ENCODE measurements around the gene SLC22A1. TPM values are rescaled to one million over a fixed set of nuclear protein-coding genes. Genes with fewer than 3 reads are reported as not detected.
A peak's percentile ranks its signal among the peaks of the same experiment; 100 is the strongest.

The SLC22A1 gene
- total RNA-seq, 1 donor from 2014 or later: 0.27 TPM

DNA sequence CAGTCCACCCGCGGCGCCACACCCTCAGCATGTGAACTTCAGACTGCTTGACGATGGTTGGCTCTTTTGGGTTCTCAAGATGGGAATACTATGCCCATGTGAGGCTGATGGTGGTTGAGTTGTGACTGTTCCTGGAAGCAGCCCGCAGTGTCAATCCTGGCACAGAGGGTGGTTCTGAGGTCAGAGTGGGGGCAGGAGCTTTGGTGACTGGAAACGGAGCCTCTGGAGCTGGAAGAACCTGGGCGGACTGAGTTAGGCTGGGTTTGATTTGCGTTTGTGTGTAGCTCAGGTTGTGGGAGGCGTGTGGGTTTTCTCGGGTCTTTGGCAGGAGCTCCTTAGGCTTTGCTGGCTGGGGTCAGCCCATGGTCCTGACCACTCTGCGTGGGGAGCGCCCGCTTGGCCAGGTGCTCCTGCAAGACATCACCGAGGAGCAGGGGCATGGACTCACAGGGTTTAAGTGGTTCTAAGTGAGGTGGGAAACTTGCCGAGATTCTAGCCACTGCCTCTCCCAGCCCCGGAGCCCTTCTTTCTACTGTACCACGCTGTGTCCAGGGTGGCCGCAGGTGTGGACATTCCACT lies 37.3 kb upstream of the SLC22A1 start:
- TF ChIP-seq, protein P1, sequence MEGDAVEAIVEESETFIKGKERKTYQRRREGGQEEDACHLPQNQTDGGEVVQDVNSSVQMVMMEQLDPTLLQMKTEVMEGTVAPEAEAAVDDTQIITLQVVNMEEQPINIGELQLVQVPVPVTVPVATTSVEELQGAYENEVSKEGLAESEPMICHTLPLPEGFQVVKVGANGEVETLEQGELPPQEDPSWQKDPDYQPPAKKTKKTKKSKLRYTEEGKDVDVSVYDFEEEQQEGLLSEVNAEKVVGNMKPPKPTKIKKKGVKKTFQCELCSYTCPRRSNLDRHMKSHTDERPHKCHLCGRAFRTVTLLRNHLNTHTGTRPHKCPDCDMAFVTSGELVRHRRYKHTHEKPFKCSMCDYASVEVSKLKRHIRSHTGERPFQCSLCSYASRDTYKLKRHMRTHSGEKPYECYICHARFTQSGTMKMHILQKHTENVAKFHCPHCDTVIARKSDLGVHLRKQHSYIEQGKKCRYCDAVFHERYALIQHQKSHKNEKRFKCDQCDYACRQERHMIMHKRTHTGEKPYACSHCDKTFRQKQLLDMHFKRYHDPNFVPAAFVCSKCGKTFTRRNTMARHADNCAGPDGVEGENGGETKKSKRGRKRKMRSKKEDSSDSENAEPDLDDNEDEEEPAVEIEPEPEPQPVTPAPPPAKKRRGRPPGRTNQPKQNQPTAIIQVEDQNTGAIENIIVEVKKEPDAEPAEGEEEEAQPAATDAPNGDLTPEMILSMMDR (IDR thresholded peaks at IDR 0.05; ENCODE audit: borderline replicate concordance): no peak
- H3K4me3 ChIP-seq: no peak overlapping the region
- no peak for DNase-seq
- H3K9me3 ChIP-seq (replicated peaks): no peaks in the 10 kb centered on the region
- intact Hi-C loops (cut with micrococcal nuclease): no loop called here
- no peak overlapping the region for H3K27ac ChIP-seq (replicated peaks)
- peaks cover 8% of the 10 kb centered on the region for H3K4me1 ChIP-seq
- H3K36me3 ChIP-seq: peaks cover 100% of the 10 kb centered on the region
- H3K27me3 ChIP-seq (ENCODE audit: low read depth): no peaks in the 10 kb centered on the region

DNA sequence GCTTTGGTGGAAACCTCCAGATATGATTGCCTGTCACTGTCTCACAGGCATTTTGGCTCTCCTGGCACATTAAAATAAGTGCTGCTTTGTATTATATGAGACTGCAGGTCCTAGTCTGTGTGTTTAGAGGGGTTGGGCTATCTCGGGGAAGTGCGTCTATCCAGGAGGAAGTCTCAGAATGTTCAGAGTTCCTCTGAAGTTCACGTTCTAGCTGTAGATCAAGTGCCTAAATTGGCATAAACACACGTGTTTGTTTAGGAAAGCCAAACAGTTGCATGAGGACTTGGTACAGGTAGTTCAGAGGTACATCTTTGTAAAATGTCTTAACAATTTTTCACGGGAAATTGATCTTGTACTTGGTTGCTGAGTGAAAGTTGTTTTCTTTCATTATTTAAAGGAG lies 36.4 kb upstream of the SLC22A1 start:
- intact Hi-C loops (cut with micrococcal nuclease): no loop called here
- TF ChIP-seq, protein P1 (IDR thresholded peaks at IDR 0.05; ENCODE audit: borderline replicate concordance): no peak
- no peak for DNase-seq

DNA sequence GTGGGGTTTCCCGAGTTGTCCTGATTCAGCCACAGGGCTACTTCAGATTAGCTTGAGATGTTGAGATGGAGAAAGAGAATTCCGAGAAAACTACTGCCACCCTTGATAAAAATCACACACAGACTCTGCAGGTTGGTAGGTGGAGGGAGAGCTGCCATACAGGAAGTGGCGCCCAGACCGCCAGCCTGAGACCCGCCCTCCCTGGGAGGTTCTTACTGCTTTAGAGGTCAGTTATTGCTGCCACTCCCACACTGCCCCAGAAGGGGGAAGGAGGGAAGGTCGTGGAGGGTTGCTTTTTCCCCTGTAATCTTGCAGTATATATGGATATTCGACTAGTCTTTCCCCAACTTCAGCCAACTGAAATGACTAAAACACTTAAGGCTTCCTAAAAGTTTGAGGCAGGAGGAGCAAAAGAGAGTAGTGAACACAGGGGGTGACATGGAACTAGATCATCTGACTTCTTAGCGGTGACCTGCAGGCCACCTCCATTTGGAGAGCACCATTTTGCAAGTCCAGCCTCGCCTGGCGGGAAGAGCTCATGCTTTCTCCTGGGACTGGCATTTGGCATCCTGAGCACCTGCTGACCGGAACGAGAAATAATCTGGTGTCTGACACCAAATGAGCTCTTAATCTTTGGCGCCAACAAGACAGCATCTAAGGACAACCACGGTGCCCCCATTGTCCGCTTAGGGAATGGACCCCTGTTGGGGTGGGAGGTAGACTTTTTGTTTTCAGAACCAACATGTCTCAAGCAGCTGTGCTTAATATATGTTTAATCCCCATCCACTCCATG lies 35.7 kb upstream of the SLC22A1 start:
- Histone ChIP-seq H3K9me3 (replicated peaks) (no peaks in the 10 kb centered on the region), H3K4me3 (no peak overlapping the region), H3K27ac (replicated peaks) (no peak overlapping the region), H3K36me3 (peaks cover 100% of the 10 kb centered on the region), H3K27me3 (ENCODE audit: low read depth) (no peaks in the 10 kb centered on the region), H3K4me1 (peaks cover 8% of the 10 kb centered on the region)
- TF ChIP-seq, protein P1 (IDR thresholded peaks at IDR 0.05; ENCODE audit: borderline replicate concordance): no peak
- no peak for DNase-seq
- intact Hi-C loops (cut with micrococcal nuclease): no loop called here

More for the DNA sequence above, 36.4 kb upstream of the SLC22A1 start:
- no peak overlapping the region for H3K4me3 ChIP-seq
- H3K9me3 ChIP-seq (replicated peaks): no peaks in the 10 kb centered on the region
- H3K27me3 ChIP-seq (ENCODE audit: low read depth): no peaks in the 10 kb centered on the region
- H3K4me1 ChIP-seq: peaks cover 8% of the 10 kb centered on the region
- H3K36me3 ChIP-seq: peaks cover 100% of the 10 kb centered on the region
- H3K27ac ChIP-seq (replicated peaks): no peak overlapping the region

DNA sequence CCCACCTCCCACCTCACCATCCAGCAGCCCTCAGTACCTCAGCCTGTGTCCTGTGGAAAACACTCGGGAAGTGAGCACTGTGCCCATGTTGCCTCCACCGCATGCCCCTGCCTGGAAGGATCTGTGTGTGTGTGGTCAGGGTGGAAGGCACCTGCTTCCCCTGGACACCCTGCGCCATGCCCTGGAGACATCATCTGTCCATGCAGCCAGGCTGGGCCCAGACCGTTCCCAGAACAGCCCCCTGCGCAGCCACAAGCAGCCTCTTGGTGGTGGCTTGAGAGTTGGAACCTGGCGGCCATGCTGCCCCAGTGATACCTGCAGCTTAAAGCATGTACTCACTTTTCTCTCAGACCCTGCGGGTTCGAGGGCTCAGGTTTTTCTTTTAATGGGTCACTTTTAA lies 34.9 kb upstream of the SLC22A1 start:
- peaks cover 99% of the 10 kb centered on the region for H3K36me3 ChIP-seq
- H3K4me3 ChIP-seq: no peak overlapping the region
- TF ChIP-seq, protein P1 (IDR thresholded peaks at IDR 0.05; ENCODE audit: borderline replicate concordance): no peak
- H3K4me1 ChIP-seq: peaks cover 8% of the 10 kb centered on the region
- intact Hi-C loops (cut with micrococcal nuclease): no loop called here
- no peak overlapping the region for H3K27ac ChIP-seq (replicated peaks)
- H3K9me3 ChIP-seq (replicated peaks): no peaks in the 10 kb centered on the region
- DNase-seq: no peak
- H3K27me3 ChIP-seq (ENCODE audit: low read depth): no peaks in the 10 kb centered on the region

DNA sequence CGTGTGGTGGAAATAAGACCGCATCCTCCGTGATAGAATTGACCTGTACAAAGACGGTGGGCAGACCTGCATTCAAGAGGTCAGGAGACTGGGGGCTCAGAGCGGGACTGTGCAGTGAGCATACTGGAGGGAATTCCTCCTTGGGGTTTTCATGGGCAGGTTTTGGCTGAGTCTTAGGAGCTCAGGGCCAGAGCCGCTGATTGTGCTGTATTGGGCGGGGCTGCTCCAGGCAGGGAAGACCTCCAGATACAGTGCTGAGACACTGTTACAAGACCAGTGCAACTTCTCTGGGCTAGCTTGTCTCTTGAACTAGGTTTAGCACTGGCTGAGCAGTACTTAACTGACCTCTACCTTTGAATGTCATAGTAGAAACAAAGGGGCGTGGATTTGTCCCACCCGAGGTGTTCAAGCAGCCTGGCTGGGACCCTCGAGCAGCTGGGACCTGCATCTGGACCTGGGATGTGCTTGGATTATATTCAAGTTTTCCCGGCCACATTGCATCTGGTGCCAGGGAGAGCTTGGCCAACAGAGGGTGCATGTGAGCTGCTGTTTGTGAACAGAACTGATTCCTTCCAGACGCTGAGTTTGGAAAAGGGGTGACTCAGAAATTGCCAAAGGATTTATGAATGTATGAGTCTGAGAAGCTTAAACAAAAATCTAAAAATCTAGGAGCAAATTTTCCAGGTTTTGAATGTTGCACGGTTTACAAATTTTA lies 33.4 kb upstream of the SLC22A1 start:
- peak; percentile 51 for DNase-seq
- intact Hi-C loops (cut with micrococcal nuclease): no loop called here

More for the DNA sequence above, 33.4 kb upstream of the SLC22A1 start:
- no peak overlapping the region for H3K4me3 ChIP-seq
- no peaks in the 10 kb centered on the region for H3K27me3 ChIP-seq (ENCODE audit: low read depth)
- H3K4me1 ChIP-seq: peaks cover 8% of the 10 kb centered on the region
- no peaks in the 10 kb centered on the region for H3K9me3 ChIP-seq (replicated peaks)
- H3K27ac ChIP-seq (replicated peaks): no peak overlapping the region
- TF ChIP-seq, protein P1 (IDR thresholded peaks at IDR 0.05; ENCODE audit: borderline replicate concordance): peak; percentile 70
- H3K36me3 ChIP-seq: peaks cover 97% of the 10 kb centered on the region

Data from left ventricle myocardium inferior (tissue), 1 donor.